HG03280 (cell line): ENCODE data around the gene CRTAC1.

Experiments used
- ATAC-seq: cut with Tn5 transposase; IDR thresholded peaks from one replicate; pipeline ENCODE4 v1.9.1; 2021; ENCODE audit warnings: mild to moderate bottlenecking, moderate library complexity; ENCODE audit not compliant: unreplicated experiment

The CRTAC1 gene

DNA sequence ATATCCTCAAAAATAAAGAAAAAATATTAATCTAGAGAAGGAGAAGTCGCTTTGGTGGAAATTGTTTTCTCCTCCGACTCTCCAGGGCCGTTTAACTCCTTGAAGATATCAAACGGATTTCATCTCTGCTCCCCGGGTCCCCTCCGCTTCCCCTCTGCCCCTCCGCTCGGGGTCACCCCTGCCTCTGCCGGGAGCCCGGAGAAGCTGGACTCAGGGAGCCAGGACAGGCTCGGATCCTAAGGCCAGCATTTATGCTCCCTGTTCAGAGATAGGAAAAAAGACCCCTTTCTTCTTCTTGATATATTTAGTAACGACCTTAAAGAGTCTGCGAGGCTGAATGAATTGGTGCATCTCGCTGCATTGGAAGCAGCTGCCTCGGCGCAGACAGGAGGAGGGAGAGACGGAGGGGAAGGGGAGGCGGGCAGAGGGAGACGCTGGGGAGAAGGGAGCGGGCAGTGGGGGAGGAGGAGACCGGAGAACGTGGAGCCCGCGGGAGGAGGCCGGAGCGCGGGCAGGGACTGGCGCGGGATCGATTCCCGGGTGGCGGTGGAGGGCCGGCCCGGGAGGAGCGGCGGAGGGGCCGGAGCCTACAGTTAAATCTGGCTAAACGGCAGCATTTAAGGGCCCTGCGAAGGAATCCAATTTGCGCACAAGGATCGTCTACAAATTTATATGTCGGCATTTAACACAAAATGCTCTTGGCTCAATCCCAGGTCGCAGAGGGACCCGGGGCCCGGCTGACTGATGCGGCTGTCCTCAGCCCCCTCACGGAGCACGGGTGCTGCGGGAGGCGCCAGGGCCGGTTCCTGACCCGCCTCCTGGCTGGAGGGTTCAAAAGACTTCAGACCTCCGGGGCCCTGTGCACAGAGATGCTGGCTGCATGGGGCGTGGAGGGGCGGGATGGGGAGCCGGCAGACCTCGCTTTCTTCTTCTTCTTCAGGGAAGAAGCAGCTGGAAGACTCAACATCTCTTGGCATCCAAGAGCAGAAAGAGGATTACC lies 55.6 kb downstream of the CRTAC1 start:
- no peak for ATAC-seq

- no peak for ATAC-seq
These were observed 56.3 kb downstream of the CRTAC1 start for GRCh38 chr10:97974100-97974499.

DNA sequence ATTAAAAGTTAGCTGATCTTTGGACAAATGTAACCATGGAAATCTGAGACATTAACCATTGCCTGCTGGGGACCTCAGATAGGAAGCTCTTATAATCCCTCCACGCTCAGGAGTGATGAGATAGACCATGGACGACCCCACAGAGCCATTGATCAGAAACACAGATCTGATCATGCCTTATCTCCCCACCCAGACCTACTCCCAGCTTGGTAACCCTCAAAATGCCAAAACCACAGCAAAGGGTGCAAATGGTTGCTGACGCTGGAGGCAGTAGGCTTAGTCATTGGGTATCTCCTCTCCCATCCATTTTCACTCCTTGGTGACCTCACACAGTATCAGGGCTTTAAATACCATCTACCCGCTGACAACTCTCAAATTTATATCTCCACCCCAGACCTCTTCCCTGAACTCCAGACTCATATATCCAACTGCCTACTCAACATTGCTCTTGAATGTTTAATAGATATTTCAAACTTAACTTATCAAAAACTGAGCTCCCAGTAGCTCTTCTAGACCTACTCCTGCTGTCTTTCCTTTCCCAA lies 60.8 kb downstream of the CRTAC1 start:
- no peak for ATAC-seq

DNA sequence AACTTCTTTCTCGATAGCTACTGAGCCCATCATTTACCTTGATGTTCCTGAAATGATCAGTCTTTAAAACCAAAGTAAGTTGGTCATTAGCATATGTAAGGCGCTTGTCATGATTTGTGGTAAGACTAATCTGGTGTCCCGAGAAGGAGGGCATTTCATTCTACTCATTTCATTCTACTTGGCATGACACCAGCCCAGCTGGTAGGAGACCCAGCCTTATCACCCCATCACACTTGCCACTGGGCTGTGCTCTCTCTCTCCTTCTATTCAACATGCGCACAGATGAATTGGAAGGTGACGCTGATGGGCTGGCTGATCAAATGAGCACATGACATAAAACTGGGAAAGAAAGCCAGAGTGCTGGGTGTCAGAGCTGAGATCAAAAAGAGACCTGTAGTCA lies 65.7 kb downstream of the CRTAC1 start:
- no peak for ATAC-seq

- no peak for ATAC-seq
These were observed 68.5 kb downstream of the CRTAC1 start for GRCh38 chr10:97961945-97962344.

- no peak for ATAC-seq
These were observed 70.0 kb downstream of the CRTAC1 start for GRCh38 chr10:97960269-97961056.

DNA sequence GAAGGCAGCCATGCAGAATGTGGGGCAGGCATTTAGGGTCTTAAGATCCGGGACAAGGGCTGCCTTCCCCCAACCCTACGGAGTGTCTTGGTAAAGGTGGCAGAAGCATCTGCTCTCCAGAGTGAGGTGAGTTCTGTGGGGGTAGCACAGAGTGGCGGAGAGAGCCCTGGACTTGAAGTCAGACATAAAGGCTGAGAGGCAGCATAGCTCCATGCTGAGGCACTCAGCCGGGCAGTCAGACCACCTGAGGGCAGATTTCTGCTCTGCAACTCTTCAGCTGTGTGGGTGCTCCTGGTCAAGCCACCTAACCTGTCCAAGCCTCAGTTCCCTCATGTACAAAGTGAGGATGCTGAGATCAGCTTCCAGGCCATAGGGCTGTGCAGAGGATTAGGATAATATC lies 81.0 kb downstream of the CRTAC1 start:
- no peak for ATAC-seq

- ATAC-seq: no peak
These were observed 81.6 kb downstream of the CRTAC1 start for GRCh38 chr10:97948822-97949221.

DNA sequence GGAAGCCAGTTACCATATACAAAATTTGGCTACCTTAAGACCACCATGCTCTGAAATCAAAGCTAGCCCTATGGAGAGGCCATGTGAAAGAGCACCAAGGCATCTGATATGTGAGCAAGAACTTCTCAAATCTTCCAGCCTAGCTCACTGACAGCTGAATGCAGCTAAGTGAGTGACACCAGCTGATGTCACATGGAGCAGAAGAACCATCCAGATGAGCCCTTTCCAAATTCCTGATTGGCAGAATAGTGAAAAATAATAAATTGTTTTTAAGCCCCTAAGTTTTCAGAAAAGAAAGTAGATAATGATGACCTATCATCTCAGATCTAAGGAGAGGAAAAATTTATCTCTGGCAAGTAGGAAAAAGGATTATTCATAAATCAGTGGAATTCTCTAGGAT lies 85.6 kb downstream of the CRTAC1 start:
- no peak for ATAC-seq

- no peak for ATAC-seq
These were observed 87.1 kb downstream of the CRTAC1 start for GRCh38 chr10:97943294-97943693.

GRCh38 chr10:97940534-97940933 lies 89.9 kb downstream of the CRTAC1 start:
- ATAC-seq: no peak

- ATAC-seq: no peak
These were observed 90.9 kb downstream of the CRTAC1 start for GRCh38 chr10:97939446-97939990.

- ATAC-seq: no peak
These were observed 92.5 kb downstream of the CRTAC1 start for GRCh38 chr10:97937928-97938327.

- no peak for ATAC-seq
These were observed 93.4 kb downstream of the CRTAC1 start for GRCh38 chr10:97937054-97937453.

DNA sequence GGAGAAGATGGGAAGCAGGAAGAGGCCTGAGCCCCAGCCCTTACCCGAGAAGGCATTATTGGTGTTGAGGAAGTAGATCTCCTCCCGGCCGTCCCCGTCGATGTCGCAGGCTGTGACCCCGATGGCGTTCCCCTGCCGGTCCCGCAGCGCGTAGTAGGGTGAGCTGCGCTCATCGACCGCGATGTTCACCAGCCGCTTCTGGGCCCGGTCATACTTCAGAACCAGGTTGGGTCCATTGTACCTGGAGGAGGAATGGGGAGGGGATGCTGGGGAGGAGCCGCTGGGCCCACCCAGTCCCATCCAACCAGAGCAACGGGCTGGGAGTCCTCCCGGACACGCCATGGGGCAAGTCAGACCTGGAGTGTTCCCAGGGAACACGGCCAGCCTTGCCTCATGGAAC lies 94.3 kb downstream of the CRTAC1 start:
- ATAC-seq: no peak

GRCh38 chr10:97932932-97933530 lies 97.4 kb downstream of the CRTAC1 start:
- ATAC-seq: no peak

DNA sequence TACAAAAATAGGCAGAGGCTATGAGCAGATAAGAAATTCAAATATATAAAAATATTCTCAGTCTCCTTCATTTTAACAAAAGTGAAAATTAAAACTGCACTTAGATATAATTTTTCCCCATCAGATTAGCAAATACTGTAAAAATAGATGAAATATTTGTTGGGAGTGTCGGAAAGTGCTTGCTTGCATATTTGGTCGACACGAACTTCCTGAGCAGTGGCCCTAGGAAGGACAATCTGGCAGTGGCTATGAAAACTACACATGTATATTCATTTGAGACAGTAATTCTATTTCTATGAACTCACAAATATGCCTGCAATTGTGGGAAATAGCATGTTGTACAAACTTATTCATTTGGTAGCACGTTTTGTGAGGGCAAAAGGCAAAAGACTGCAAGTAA lies 99.4 kb downstream of the CRTAC1 start:
- ATAC-seq: no peak

DNA sequence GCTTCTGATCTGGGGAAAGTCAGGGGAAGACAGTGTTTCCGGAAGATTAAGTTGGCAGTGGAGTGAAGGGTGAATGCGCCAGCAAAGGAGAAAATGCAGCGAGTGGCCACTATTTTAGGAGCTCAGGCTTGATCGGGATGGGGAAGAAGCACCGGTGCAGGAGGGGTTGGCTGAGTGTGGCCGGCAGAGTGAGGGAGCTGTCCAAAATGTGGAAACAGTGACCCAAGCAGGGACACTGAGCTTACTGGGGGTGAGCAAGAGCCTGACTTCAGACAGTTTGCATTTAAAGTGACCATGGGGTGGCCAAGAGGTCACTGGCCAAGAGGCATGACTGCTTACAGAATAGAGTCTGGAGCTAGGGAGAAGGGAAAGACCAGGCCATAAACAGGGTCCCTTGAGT lies 101.5 kb downstream of the CRTAC1 start:
- ATAC-seq: no peak

DNA sequence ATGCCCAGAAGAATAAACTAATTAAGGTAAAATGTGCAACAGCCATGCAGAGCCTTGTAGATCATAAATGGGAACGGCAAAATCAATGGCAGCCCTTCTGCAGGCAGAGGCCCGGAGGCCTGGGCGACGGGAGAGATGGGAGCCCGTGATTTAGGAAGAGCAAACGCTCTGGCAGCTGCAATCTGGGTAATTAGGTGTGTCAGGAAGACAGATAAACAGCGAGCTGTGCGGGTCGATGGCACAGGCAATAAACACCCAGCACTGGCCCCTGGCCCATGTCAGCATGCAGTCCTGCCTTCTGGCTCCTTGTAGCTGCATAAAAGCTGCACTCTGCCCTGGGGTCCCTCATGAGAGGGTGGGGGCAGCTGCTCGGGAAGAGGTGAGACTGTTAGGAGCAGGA lies 102.8 kb downstream of the CRTAC1 start:
- no peak for ATAC-seq

GRCh38 chr10:97926055-97926454 lies 104.4 kb downstream of the CRTAC1 start:
- no peak for ATAC-seq
